Colon (tissue), 2 donors: Measurements from ENCODE around the gene DIS3L2.
"Not testable (repeated sequence)": the region's sequence is repeated elsewhere in the genome, so short reads cannot be mapped to it uniquely, and the experiment has no call there.

Source experiments
- FAIRE-seq: peaks from 2 replicates; lab custom pipeline; 2012; peaks lifted over from hg19 to GRCh38; lab: Jason Lieb, UNC
- donor health status: control.
- donor health status: control.

The DIS3L2 gene

DNA sequence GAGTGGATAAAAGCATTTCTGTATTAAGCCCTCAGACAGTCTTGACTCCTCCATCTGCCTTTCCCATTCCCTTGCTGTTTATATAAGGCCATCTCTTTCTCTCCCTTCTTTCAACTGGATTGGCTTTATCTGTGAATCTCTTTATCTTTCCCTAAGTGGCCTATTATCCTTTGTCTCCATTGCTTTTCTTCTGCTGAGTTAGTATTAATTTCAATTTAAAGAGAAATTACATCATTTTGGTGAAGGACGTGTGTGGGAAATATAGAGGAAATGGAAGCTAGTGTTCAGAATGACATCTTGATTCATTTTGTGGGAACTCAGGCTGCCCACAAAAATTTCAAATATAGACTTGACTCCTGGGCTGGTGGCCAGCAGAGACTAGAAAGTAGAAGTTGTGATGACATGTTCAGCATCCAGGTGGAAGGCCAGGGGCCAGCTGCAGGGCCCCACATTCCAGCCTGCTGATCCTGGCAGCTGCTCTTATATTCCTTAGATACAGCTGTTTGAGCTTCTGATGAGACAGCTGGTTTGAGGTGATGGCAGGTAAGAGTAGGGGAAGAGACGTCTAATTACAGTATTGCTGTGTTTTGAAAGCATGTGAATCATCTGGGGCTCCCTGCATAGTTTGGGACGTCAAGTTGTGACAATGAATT lies 52.3 kb downstream of the DIS3L2 start:
- FAIRE-seq = no peak

DNA sequence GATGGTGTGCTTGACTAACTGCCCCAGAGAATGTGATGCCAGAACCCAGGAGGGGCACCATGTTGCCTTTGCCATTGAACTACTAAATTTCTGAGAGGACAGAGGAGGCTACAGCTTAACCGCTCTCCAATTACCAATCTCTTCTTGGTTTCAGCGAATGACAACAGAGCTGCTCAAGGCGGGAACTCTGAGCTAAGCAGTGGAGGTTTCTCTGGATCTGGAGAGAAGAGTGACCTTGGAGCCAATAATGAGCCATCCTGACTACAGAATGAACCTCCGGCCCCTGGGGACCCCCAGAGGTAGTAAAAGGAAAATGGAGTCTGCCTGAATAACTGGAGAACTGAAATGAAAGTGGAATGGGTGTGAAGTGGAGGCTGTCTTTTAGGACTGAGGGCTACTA lies 53.2 kb downstream of the DIS3L2 start:
- FAIRE-seq = no peak

DNA sequence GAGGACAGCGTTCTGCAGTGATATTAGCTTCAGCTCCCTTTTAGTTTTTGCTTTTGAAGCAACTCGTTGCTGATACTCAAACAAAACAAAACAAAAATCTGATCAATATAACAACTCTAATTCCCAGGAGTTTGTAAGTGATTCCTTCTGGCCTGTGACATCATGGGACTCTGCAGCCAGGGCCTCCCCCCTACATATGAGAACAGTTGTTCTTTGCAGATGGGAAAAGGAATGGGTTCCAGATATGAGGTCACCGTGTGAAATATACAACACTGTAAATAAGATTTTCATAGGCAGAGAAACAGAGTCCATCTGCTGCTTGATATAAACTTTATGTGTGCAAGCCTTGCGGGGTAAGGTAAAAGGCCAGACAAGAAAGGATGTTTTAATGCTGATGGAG lies 56.7 kb downstream of the DIS3L2 start:
- no peak for FAIRE-seq

DNA sequence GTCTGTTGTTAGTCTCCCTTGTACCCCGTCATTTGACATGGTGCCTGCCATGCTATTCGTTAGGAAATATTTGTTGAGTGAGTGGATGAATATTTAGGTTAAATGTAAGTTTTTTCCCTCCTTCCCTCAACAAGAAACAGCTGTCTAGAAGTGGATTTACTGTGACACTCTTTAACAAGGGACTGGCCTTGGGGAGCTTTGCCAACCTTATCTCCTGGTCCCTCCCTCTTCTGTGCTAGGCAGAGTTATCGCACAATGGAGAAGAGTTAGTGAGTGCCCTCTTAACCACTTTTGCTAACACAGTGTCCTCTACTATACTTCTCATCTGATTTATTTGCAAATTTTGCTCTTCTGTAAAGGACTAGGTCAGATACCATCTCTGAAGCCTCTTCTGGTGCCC lies 61.2 kb downstream of the DIS3L2 start:
- FAIRE-seq = no peak

DNA sequence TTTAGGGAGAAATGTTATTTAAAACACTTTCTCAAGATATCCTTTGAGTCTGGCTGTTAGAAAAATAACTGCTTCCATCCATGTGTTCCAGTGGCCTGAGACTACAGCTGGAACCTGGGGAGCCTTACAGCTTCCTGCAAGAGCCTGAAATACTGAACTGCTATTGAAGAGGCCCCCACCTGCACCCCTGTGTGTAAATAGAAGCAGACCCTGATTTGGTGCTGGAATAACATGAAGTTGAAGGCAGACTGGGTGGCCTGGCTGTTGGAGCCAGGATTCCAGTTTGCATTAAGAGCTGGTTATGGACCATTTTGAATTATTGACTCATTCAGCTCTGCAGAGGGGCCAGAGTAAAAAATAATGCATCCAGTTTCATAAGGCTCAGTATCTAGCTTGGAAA lies 61.9 kb downstream of the DIS3L2 start:
- no peak for FAIRE-seq

DNA sequence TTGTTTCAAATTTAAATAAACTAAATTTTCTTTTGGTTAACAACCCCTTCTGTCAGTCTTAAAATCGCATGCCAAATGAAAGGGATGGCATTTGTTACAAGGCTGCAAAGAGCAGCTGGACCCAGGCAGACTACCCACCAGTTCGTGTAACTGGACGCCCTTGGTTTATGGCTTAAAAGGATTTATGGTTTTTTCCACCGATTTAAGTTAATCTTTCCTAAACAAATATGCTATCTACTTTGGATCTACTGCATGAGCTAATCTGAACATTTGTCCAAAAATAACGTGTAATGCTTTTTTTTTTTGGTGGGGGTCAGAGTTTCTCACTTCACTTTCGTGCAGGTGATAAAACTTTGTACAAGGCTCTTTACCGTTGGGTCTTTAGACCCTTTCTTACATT lies 62.9 kb downstream of the DIS3L2 start:
- no peak for FAIRE-seq

DNA sequence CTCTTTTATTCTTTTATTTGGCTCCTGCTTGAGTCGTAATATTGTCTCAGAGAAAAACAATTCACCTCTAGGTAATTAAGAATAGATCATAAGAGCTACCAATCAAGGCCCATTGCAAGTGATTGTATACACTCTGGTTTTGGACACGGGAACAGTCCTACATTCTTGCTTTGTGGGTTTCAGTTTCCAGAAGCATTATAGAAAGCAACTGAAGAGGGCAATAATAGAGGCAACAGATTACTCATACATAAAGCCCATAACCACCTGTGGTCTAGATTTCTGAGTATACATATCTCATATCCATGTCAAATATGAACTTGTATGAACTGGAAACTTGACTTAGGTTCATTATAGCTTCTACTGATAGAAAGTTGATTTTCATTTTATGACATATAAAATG lies 65.4 kb downstream of the DIS3L2 start:
- no peak for FAIRE-seq

DNA sequence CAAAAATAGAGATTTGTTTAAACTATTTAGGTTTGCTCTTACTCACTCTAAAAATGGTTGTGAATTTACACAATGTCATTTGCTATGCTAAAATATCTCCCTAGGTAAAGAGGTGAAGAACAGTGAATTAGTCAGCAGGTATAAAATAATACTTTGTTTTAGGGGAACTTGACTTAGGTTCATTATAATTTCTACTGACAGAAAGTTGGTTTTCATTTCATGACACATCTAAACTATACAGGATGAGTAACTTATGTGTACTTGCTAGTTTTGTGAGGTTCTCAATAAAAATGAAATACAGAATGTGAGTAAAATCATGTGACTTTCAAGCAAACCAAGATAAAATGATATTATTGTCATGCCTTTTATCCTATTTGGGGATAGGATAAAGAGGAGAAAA lies 66.0 kb downstream of the DIS3L2 start:
- FAIRE-seq = no peak

DNA sequence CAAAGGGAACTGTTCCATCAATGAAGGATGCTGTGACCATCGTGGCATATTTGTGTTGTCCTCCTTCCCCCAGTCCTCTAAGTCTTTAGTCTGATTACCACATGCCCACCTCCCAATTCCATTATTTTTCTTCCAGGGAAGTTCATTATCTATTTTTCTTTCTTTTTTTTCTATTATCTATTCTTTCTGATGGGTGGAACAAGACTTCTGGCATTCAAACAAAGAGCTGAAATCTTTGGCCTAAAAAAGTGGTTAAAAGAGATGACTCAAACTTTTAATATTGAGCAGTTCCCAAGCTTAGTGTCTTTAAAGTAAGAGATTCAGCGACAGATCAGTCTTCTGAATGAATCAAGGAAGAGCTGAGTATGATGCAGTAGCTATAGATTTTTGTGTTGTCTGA lies 66.6 kb downstream of the DIS3L2 start:
- no peak for FAIRE-seq

DNA sequence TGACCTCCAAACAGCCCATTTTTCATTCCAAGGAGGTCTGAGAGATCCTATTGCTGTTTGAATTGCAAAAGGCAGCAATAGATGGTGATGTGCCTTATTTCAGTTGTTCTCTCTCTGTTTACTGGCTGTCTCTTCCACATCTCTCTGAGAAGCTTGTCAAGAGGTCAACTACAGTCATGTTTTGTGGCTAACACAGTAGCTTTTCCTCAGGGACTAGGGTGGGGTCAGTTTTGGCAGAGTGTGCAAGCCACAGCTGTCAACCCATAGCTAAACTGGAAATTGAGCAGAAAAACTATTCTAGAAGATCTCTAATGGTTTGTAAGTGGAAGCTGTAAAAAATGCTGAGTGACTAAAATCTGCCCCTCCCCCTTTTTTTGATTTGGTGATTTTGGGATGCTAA lies 67.1 kb downstream of the DIS3L2 start:
- FAIRE-seq = no peak

DNA sequence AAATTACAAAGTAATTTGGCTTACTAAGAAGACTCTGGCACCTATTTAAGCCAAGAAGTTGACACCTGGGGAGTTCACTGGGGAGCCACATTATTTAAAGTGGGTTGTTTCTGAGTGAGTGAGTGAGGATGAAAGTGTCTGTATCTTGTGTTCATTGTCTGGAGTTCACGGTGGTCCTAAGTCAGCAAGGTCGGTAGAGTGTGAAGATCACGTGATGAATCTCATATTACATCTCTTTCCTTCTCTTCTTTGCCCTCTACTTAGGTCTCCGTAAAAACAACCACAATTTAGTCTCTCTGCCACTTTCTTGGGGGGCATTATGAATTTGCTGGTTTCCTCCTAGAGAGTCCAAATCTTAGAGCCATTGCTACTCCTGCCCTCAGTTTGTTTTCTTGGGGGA lies 67.8 kb downstream of the DIS3L2 start:
- no peak for FAIRE-seq

DNA sequence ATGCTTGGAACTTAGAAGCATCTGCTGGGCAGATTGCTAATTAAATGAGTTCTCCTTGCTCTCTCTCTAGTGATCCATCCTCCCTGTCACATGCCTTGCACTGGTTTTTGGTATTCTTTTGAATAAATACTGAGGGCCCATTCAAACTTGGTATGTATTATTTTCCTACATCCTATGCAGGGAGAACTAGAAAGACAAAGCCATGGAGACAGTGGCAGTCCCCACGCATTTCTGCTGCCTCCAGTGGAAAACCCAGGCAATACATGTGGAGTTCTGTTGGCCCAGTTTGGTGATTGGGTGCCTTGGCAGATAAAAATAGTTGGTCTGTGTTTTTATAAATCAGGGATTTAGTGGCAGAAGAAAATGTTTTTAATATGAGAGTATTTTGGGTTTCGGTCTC lies 68.7 kb downstream of the DIS3L2 start:
- FAIRE-seq = no peak

DNA sequence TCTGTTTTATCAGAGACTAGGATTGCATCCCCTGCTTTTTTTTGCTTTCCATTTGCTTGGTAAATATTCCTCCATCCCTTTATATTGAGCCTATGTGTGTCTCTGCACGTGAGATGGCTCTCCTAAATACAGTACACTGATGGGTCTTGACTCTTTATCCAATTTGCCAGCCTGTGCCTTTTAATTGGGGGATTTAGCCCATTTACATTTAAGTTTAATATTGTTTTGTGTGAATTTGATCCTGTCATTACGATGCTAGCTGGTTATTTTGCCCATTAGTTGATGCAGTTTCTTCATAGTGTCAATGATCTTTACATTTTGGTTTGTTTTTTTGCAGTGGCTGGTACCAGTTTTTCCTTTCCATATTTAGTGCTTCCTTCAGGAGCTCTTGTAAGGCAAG lies 73.8 kb downstream of the DIS3L2 start:
- FAIRE-seq = not testable (repeated sequence)

DNA sequence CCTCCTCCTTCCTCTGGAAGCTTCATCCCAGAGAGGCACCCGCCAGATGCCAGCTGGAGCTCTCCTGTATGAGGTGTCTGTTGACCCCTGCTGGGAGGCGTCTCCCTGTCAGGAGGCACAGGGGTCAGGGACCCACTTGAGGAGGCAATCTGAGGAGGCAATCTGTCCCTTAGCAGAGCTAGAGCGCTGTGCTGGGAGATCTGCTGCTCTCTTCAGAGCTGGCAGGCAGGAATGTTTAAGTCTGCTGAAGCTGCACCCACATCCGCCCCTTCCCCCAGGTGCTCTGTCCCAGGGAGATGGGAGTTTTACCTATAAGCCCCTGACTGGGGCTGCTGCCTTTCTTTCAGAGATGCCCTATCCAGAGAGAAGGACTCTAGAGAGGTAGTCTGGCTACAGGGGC lies 75.4 kb downstream of the DIS3L2 start:
- not testable (repeated sequence) for FAIRE-seq

DNA sequence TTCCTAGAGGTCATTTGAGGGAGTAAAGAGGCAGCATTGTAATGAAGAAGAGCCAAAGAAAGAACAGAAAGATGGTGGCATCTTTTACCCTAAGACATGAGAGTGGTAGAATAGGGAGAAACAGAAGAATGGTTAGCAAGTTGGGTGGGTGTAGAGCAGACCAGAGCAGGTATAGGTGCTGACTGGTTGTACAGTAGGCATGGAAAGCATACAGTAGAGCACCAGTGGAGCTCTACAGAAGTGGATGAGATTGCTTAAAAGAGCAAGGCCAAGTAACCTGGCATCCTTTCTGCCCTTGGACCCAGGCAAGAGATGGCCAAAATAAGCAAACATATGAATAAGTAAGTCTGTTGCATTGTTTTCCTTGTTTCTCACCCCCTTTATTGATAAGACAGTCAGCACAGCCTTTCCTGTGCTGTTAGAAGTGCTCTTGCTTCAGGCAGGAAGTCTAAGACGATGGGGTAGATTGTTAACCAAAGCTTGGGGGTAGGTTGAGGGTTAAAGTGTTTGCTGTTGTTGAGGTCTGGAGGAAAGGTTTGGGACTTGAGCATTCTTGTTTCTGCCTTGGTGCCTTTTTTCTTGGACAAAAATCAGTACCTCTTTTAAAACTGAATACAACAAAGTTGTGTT lies 76.9 kb downstream of the DIS3L2 start:
- FAIRE-seq = no peak

DNA sequence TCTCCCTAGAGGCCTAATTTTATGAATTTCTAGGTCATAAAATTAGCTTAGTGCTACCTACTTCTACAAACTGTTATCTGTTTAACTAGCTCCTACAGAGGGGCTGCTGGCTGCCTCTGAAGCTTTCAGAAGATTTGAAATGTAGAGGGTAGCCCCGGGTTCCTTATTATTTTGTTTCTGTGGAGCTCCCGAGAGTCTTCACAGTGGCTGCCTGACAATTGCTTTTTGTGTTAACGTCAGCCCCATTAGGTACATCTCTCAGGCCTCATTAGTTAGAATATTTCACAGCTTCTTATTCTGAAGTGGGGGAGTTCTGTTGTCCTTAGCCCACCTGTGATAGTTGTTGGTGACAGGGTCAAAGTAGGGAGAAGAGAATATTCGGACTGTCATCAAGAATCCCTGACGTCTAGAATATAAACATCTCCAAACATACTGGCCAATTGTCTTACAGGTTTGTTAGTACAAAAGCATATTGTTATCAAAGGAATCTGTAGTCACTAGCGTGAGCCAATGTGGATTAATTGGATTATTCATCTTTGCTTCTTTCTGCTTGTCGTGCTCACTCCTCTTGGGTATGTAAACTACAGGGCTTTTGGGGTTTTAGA lies 77.5 kb downstream of the DIS3L2 start:
- FAIRE-seq = no peak

DNA sequence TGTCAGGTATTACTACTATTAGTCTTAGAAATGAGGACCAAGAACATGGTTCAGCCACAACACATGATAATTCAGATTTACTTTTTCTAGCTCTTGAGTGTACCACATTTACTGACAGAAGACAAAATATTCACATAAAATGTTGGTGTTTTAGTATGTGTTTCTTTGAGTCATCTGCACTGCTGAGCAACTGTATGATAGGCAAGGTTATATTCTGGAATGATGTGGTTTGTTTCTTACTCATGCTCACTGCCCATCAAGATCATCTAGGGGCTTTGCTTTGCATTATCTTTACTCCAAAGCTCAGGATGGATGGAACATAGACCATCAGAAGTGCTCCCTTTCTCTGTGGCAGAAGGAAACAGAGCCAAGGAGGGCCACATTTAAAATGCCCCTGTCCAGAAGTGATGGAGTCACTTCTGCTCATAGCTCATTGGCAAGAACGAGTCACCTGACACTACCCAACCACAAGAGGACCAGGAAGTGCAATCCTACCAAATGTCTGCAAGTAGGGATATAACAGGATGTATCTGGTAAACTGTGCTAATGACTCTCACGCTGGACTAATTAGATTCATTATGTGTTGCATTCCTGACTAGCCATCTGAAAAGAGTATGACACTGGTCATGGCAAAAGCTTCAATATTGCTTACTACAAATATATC lies 81.5 kb downstream of the DIS3L2 start:
- FAIRE-seq = no peak

DNA sequence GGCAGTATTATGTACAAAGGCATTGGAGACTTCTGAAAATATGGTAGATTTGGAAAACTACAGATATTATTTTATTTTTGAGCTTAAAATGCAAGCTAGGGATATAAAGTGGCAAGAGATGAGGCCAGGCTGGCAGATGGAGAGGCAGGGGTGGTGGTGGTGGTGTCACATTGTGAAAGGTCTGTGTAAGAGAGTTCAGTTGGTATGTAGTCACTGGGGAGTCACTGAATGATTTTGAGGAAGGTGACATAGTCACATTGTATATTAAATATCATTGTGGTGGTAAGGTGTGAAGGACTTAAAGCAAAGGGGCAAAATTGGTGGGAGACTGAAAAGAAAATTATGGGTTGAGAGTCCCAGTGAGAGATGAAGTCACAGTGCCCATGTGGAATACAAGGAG lies 82.5 kb downstream of the DIS3L2 start:
- FAIRE-seq = no peak

DNA sequence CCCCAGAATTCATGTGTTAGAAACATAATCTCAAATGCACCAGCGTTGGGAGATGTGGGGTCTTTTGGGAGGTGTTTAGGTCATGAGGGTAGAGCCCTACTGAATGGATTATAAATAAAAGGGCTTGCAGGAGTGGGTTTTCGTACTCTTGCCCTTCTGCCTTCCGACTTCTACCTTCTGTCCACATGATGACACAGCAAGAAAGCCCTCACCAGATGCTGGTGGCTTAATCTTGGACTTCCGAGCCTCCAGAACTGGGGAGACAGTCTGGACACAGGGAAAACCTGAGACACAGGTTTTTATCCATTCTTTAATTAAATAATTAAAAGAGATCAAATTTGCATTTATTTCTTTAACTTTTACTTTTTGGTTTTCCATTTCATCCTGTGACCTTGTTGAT lies 87.8 kb downstream of the DIS3L2 start:
- FAIRE-seq = no peak

DNA sequence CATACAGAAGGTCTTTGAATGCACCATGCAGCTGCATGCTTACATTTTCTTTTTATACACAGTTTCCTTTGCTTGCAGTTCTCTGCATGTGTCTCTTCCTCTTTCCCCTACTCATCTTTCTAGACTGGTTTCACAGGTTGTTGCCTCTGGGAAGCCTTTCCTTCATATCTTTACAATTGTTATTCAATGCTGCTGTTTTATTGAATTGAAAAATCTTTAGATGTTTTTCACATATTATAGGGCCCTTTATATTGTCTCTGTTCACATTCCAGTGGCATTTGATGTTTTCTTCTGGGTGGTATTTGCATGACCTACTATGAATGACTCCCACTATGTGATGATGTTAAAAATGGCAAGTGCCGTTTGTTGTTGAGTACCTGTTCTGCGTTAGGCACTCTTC lies 91.1 kb downstream of the DIS3L2 start:
- FAIRE-seq = no peak

DNA sequence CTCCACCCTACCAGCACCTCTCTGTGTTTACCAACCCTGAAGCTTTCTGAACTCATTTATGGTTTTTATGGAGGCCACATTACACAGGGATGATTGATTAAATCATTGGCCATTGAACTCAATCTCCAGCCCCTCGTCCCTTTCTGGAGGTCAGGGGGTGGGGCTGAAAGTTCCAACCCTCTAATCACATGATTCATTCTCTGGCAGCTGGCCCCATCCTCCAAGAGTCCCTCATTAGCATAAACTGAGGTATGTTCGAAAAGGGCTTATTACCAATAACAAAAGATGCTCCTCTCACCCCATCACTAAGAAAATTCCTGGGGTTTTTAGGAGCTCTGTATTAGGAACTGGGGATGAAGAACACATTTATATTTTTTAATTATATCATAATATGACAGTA lies 92.3 kb downstream of the DIS3L2 start:
- no peak for FAIRE-seq

DNA sequence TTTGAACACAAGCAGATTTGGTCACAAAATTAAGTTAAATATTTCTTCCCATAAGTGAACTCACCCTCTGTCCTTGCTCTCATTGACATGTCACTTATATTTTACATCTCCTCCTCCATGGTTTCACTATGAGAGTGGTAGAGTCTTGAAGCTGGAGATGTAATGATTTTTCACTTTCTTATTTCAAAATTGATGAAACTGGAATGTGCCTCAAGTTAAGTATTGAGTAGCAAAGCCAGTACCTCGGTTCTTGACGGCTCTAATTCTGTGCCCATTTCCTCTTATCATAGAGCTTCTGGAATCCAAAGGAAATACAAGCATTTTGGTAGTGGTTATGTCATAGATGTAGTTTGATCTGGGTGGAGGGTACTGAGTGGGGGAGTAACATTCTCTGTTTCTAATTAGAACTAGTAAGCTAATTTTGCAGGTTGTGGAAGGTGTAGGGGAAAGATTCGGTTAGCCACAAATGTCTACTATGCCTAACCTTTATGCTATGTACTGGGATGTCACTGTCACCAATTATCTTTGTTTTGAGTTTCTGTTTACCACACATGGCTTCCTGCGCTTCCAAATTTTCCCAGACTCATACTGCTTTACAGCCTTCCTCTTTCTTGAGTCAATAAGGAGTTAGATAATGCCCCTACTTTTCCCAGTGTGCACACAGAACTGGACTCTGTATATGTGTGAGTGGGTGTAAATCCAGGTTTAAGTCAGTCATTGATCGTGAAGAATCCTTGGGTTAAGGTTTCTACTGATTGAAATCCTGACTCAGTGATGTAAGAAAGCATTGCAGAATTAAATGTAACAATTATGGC lies 96.8 kb downstream of the DIS3L2 start:
- no peak for FAIRE-seq

DNA sequence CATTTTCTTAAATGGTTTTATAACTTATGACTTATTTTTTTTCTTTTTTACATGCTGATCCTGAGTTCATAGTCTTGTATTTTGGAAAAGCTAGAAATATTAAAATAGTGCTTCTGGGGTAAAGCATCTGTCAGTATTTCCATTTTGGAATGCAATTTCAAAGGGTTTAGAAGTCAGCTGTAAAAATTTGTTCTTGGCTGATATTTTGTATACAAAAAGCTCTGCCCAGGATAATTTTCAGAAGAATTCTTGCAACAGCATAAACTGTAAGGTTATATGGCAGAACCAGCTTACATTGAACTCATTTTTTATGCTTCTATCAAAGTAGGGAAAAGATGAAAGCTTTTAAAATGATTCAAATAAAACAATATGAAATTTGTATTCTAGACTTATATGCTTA lies 97.4 kb downstream of the DIS3L2 start:
- no peak for FAIRE-seq
